Keratinocyte (primary cell): Measurements from ENCODE around the gene LENG9.

Experiments used
- CTCF ChIP-seq, 3 experiments: IDR thresholded peaks in 1 of 3; conservative IDR thresholded peaks in 1 of 3; optimal IDR thresholded peaks in 1 of 3; 2 replicates in 2 of 3; 3 replicates in 1 of 3; pipeline versions ENCODE3 to v1.5.1; 2011; ENCODE audit warnings: low read length in 3 of 3, mild to moderate bottlenecking in 3 of 3, moderate library complexity in 2 of 3, control low read depth in 1 of 3, inconsistent platforms in 1 of 3; ENCODE audit not compliant: insufficient read depth in 2 of 3; ENCODE audit errors: extremely low read depth in 1 of 3
- EZH2 ChIP-seq: IDR thresholded peaks from one replicate; pipeline ENCODE4 v1.6.1; 2012; ENCODE audit warnings: inconsistent platforms, mild to moderate bottlenecking, low read length, moderate library complexity

GRCh38 chr19:54458648-54459281 is 4.8 kb downstream of the LENG9 start:
- no peak for TF ChIP-seq CTCF (optimal IDR thresholded peaks at IDR 0.05 in 1 of 3, IDR thresholded peaks at IDR 0.05 in 1 of 3, conservative IDR thresholded peaks at IDR 0.05 in 1 of 3; ENCODE audit: extremely low read depth in 1 of 3, insufficient read depth in 2 of 3, low read length in 3 of 3)
- no peak for TF ChIP-seq EZH2
